HTR-8/SVneo (cell line): Measurements from ENCODE around the gene PCSK6.
"Not testable (repeated sequence)": the region's sequence is repeated elsewhere in the genome, so short reads cannot be mapped to it uniquely, and the experiment has no call there.

Experiments
- DNase-seq: peaks from one replicate; pipeline ENCODE4 v3.0.0; 2011; ENCODE audit warnings: low spot score, mixed read lengths; ENCODE audit not compliant: insufficient read length
- FAIRE-seq: peaks from 2 replicates; lab custom pipeline; 2011; peaks lifted over from hg19 to GRCh38; lab: Jason Lieb, UNC

PCSK6 gene

GRCh38 chr15:101371081-101371480 lies 118.4 kb downstream of the PCSK6 start:
- FAIRE-seq, result no peak
- no peak for DNase-seq

GRCh38 chr15:101370330-101371024 lies 119.0 kb downstream of the PCSK6 start:
- DNase-seq, result no peak
- FAIRE-seq, result no peak

DNA sequence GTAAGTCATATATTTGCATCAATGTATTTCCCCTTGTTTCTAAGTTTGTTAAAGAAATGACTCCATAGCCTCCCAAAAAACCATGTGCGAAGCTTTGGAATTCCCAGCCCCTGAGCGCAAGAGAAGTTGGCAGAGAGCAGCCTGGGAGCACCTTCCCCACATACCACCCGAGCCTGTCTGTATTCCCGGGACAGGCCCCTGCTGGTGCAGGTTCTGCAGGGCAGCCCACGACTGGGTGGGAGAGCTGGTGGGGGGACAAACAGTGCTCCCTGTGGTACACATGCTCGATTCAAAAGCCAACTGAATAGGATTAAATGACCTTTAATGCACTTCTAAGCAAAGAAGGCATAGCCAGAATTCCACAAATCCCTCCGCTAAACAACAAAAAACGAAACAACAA lies 119.8 kb downstream of the PCSK6 start:
- DNase-seq (no peak), FAIRE-seq (no peak)

DNA sequence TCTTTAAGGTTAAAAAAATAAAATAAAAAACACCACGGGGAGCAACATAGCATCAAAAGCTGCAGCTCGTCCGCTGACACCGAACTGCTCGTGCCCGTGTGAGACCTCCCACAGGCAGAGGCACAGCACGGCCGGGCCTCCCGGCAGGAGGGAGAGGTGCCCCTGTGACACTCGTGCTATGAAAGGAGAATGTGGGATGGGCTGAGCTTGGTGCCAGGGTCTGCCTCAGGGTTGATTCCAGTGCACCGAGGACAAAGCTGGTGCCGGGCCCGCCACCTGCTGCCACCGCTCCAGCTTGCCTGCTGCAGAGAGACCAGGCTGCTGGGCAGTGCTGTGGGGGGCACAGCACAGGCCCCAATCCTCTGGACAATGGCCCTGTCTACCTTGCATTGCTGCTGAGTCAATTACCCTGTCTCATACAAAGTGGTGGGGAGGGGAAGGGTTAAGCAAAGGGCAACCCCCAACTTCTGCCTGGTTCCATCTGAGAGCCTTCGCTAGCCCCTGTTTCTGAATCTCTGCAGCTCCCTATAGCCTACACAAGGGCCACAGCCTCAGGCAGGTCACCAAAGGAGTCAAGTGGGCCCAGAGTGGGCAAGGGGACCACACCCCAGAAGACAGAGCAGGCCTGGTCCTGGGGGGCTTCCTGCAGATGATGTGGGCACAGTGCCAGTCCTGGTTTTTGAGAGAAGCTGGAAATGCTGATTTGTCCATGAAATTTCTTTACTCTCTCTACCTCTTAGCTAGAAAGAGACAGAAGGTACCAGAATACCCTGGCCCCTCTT lies 120.5 kb downstream of the PCSK6 start:
- FAIRE-seq (no peak), DNase-seq (no peak)

DNA sequence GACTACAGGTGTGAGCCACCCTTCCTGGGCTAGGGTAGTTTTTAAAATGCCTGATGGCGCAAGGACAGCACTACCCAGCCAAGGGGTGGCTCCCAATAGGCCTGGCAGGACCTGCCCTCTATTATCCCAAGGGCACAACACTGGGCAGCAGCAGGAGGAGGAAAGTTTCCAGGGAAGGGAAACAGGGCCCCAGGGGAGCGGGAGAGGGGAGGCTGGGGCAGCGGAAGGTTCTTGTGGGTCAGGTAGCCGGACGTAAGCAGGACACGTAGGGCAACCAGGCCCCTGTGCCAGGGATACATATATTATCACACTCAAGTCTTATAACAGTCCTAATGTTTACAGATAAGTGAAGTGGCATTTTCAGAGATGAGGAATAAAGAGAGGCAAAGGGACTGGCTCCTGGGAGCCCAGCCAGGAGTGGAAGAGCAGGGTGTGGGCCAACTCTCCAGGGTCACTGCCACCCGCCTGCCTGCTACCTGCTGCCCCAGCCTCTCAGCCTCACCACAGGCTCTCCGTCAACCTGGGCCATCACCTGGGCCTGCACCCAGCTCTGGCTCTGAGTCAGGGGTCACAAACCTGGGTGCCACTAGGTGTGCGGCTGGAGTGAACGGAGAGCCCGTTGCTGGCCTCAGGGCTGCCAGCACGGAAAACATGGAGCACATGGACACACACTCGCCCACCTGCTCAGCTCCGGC lies 121.3 kb downstream of the PCSK6 start:
- no peak for FAIRE-seq

DNA sequence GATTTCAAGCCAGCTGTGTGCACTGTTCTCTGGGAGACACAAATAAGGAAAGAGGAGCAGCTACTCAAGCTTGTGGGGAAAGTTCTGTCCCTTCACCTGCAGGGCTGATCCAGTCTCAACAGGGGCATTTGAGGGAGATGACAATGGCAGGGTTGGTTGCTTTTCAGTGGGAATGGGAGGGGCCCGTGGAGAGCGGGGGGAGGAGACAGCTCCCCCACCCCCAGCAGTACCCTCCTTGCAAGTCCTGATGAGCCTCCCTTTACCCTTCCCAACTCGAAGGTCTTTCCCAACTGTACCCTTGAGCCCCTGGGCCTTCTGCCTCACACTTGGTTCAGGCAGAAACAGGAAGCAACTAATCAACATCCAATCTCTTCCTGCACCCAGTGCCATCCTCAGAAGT lies 122.7 kb downstream of the PCSK6 start:
- DNase-seq (no peak), FAIRE-seq (no peak)

More for the DNA sequence above, 121.3 kb downstream of the PCSK6 start:
- no peak for DNase-seq

GRCh38 chr15:101362986-101363566 lies 126.4 kb downstream of the PCSK6 start:
- FAIRE-seq (no peak), DNase-seq (no peak)

GRCh38 chr15:101362359-101362758 lies 127.1 kb downstream of the PCSK6 start:
- DNase-seq, result no peak
- no peak for FAIRE-seq

- DNase-seq (no peak), FAIRE-seq (no peak)
These were observed 128.1 kb downstream of the PCSK6 start for GRCh38 chr15:101361418-101361817.

DNA sequence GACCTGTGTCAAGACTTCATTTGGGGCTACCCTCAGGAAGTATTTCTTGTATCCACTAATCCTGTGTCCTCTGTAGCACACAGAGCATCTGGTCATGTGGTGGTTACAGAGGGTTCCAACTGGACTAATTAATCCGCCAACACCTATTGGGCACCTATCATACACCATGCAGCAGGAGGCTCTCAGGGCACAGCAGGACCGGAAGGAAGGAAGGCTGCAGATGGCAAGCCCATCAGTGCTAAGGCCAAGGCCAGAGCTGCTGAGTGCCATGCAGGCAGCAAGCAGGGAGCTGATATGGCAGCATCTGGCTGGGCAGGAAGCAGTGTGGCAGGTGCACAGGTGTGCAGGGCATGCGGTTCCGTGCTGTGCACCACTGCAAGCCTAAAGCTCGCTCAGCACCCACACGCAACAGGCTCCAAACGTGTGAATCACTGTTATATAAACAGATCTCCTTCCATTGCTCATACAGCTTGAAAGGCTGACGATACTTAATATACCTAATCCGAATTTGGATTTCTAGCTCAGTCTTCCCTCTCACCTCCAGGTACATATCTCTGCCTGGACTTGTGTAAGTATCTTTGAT lies 130.1 kb downstream of the PCSK6 start:
- FAIRE-seq, result no peak
- no peak for DNase-seq

- FAIRE-seq (peak; percentile 59), DNase-seq (peak; percentile 62)
These were observed 130.6 kb downstream of the PCSK6 start for GRCh38 chr15:101358895-101359294.

DNA sequence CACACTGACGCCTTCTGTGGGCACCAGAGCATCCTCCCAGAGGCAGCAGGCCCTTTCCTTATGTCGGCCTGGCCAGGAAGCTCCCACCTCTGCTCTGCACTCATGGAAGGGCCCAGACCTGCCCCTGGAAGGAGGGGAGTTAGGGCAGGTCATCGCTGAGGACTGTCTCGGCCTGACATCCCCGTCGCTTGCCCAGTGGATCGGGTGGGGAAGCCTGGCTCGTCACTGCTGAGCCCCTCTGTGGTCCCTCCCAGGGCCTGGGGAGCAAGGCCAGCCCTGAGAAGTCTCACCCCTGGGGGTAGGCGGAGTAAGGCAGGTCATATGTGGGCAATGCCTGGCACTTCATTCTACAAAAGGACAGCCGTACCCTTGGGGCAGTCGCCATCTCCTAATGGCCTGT lies 131.6 kb downstream of the PCSK6 start:
- FAIRE-seq (no peak), DNase-seq (no peak)

DNA sequence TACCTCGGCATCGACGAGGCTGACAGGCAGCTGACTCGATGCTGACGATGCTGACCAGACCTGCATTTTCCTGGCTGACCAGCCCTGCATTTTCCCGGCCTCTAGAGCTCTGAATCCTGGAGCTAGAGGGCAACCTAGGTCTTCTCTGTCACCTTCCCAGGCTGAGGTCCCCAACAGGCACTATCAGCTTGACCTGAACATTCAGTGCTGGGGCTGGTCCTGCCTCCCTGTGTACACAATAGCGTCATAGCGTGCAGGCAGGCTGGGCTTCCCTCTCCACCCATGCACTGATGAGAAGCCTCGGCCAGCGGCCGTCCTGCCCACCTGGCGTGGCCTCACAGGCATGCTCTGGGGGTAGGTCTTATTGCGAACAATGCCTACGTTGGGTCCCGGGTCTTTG lies 132.2 kb downstream of the PCSK6 start:
- DNase-seq (no peak), FAIRE-seq (no peak)

GRCh38 chr15:101356512-101357172 lies 132.9 kb downstream of the PCSK6 start:
- not testable (repeated sequence) for FAIRE-seq

GRCh38 chr15:101355678-101356464 lies 133.6 kb downstream of the PCSK6 start:
- no peak for DNase-seq
- FAIRE-seq, result no peak

More at GRCh38 chr15:101356512-101357172, 132.9 kb downstream of the PCSK6 start:
- DNase-seq, result not testable (repeated sequence)

DNA sequence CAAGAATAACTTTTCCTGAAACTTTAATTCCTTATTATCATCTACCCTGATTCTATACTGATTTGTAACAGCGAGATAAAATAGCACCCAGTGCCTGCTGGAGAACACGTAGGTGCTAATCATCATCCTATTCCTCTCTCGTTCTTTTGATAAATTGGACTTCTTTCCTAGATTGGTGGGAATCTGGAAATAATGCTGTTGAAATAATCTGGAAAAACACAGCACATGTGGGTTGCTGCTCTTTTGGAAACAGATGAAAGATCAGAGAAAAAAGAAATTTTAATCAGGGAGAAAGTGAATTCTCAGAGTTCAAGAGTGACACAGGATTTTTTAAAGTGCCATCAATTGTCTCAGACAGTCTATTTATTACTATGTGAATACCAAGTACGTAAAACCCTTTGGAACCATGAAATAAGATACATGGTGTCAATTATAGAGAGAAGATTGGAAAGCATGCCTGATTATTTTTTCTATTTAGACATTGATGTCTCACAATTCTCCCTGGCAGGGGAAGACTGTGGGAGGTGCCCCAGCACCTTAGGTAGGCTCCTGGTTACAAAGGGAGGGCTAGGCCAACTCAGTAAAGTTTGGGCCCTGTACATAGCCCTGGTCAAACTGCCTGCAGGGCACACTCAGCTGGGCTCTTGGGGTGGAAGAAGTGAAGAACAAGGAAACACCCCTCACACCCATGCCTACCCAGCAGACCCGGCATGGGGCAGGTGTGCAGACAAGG lies 134.4 kb downstream of the PCSK6 start:
- DNase-seq (no peak), FAIRE-seq (no peak)

GRCh38 chr15:101353240-101353639 lies 136.3 kb downstream of the PCSK6 start:
- no peak for FAIRE-seq
- no peak for DNase-seq

DNA sequence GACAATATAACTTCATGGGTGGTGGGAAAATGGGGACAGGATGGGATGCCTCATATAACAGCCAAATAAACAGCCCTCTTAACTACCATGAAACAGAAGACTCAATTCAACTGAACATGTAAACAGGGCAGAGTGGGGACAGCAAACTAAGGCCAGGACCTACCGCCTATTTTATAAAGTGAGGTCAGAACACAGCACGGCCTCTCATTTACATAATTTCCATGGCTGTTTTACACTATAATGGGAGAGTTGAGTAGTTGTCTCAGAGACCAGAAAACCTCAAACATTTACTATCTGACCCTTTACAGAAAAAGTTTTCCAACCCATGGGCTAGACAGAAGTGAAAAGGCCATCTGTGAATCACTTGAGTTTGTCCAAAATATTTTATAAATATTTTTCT lies 137.8 kb downstream of the PCSK6 start:
- FAIRE-seq (no peak), DNase-seq (no peak)
